WTC11 (cell line): ENCODE data around the gene TBC1D17. TPM values are rescaled to one million over a fixed set of nuclear protein-coding genes. Genes with fewer than 3 reads are reported as not detected.

Experiments
- ELF4 ChIP-seq: sonication (generic); formaldehyde crosslinking; IDR thresholded peaks from 2 replicates; pipeline ENCODE4 v1.8.1; 2022; ENCODE audit warnings: low read depth, mild to moderate bottlenecking, moderate library complexity, missing genetic modification reagents
- EMX1 ChIP-seq: fragments of 250-450 bp; sonication (Bioruptor Pico); IDR thresholded peaks from 2 replicates; pipeline ENCODE4 v1.8.0; 2021; ENCODE audit warnings: mild to moderate bottlenecking
- JAZF1 ChIP-seq: fragments of 250-450 bp; sonication (Bioruptor Pico); IDR thresholded peaks from 2 replicates; pipeline ENCODE4 v1.9.0; 2021; ENCODE audit warnings: moderate library complexity, mild to moderate bottlenecking, inconsistent platforms
- MXD4 ChIP-seq: fragments of 250-450 bp; sonication (Bioruptor Pico); IDR thresholded peaks from 2 replicates; pipeline ENCODE4 v1.8.0; 2021; ENCODE audit warnings: mild to moderate bottlenecking, moderate library complexity, borderline replicate concordance
- NFATC4 ChIP-seq: fragments of 250-450 bp; sonication (Bioruptor Pico); IDR thresholded peaks from 2 replicates; pipeline ENCODE4 v1.9.0; 2021; ENCODE audit warnings: mild to moderate bottlenecking
- TEAD1 ChIP-seq: sonication (generic); formaldehyde crosslinking; IDR thresholded peaks from 2 replicates; pipeline ENCODE4 v1.8.0; 2022; ENCODE audit warnings: mild to moderate bottlenecking, missing genetic modification reagents
- TP53 ChIP-seq: sonication (generic); formaldehyde crosslinking; IDR thresholded peaks from 2 replicates; pipeline ENCODE4 v1.8.1; 2023; ENCODE audit warnings: mild to moderate bottlenecking, missing genetic modification reagents
- ZNF138 ChIP-seq: sonication (generic); formaldehyde crosslinking; conservative IDR thresholded peaks from 2 replicates; pipeline ENCODE4 v1.8.1; 2022; ENCODE audit warnings: mild to moderate bottlenecking, moderate library complexity, missing genetic modification reagents
- ZNF396 ChIP-seq: fragments of 250-450 bp; sonication (Bioruptor Pico); IDR thresholded peaks from 2 replicates; pipeline ENCODE4 v1.8.0; 2021; ENCODE audit warnings: mild to moderate bottlenecking, moderate library complexity, borderline replicate concordance
- ZNF416 ChIP-seq: fragments of 250-450 bp; sonication (Bioruptor Pico); IDR thresholded peaks from 2 replicates; pipeline ENCODE4 v1.9.0; 2021; ENCODE audit warnings: mild to moderate bottlenecking, inconsistent platforms
- ZNF423 ChIP-seq: fragments of 250-450 bp; sonication (Bioruptor Pico); IDR thresholded peaks from 2 replicates; pipeline ENCODE4 v2.1.2; 2022; ENCODE audit warnings: mild to moderate bottlenecking, moderate library complexity
- total RNA-seq: library from RNA; stranded (reverse); gene quantifications from 3 replicates; pipeline ENCODE4 v1.2.3, GENCODE V29; 2021
- TF ChIP-seq, protein P1 (sequence below): sonication (generic); formaldehyde crosslinking; IDR thresholded peaks from 2 replicates; pipeline ENCODE4 v1.8.1; 2022; ENCODE audit warnings: low read depth, mild to moderate bottlenecking, moderate library complexity, missing genetic modification reagents, borderline replicate concordance
- TF ChIP-seq, protein P2 (sequence below): sonication (generic); formaldehyde crosslinking; IDR thresholded peaks from 2 replicates; pipeline ENCODE4 v1.8.0; 2022; ENCODE audit warnings: mild to moderate bottlenecking, missing genetic modification reagents
- TF ChIP-seq, protein P3 (sequence below): sonication (generic); formaldehyde crosslinking; IDR thresholded peaks from 2 replicates; pipeline ENCODE4 v1.8.1; 2022; ENCODE audit warnings: mild to moderate bottlenecking, moderate library complexity, missing genetic modification reagents
- TF ChIP-seq, protein P4 (sequence below): sonication (generic); formaldehyde crosslinking; IDR thresholded peaks from 2 replicates; pipeline ENCODE4 v1.8.1; 2022; ENCODE audit warnings: mild to moderate bottlenecking, missing genetic modification reagents, moderate library complexity, borderline replicate concordance
- TF ChIP-seq, protein P5 (sequence below): sonication (generic); formaldehyde crosslinking; IDR thresholded peaks from 2 replicates; pipeline ENCODE4 v1.8.0; 2023; ENCODE audit warnings: missing genetic modification reagents, mild to moderate bottlenecking, borderline replicate concordance
- TF ChIP-seq, protein P6 (sequence below): sonication (generic); formaldehyde crosslinking; IDR thresholded peaks from 2 replicates; pipeline ENCODE4 v1.8.0; 2022; ENCODE audit warnings: mild to moderate bottlenecking, missing genetic modification reagents
- TF ChIP-seq, protein P7 (sequence below): sonication (generic); formaldehyde crosslinking; IDR thresholded peaks from 2 replicates; pipeline ENCODE4 v1.8.1; 2023; ENCODE audit warnings: mild to moderate bottlenecking, missing genetic modification reagents
- TF ChIP-seq, protein P8 (sequence below): sonication (generic); formaldehyde crosslinking; conservative IDR thresholded peaks from 2 replicates; pipeline ENCODE4 v1.8.1; 2023; ENCODE audit warnings: mild to moderate bottlenecking, low read depth, missing genetic modification reagents, moderate library complexity
- TF ChIP-seq, protein P9 (sequence below): fragments of 250-450 bp; sonication (Bioruptor Pico); conservative IDR thresholded peaks from 2 replicates; pipeline ENCODE4 v1.9.0; 2021; ENCODE audit warnings: mild to moderate bottlenecking

The TBC1D17 gene
- total RNA-seq, 1 experiment from 2014 or later, result 52.8 TPM

DNA sequence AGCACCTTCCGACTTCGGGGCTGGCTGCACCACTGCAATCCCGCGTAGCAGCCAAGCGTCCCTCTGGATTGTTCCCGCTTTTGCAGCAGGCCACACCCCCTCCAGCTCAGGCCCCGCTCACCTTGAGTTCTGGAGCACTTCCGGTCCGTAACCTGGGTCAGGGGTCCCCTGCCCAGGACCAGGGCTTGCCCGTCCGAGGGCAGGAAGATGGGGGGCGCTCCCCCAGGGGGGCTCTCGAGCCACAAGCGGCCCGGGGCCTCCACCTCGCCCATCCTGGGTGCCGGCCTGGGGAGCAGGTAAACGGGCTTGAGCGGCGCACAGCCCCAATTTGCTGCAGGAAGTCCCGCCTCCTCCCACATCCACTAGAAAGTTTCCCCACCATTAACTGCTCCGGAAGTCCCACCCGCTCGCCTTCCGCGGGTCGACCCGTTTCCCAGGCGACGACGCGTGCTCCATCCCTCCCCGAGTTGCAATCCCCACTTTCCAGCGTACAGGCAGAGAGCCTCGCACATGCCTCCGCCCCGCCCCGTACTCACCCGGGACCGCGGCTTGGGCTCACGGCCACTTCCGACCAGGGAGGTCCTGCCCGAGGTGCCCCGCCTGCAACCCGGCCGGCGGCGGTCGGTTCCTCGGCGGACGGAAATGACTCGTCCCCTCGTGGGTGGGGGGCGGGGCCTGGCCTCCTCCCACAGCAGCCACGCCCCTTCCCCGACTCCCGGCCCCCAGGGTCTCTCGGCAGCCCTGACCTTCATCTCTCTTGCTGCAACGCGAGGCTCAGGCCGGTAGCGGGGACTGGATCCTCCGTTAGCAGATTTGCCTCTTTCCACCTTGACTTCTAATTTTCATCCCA, 10.3 kb upstream of the TBC1D17 start, which contains the start of gene PNKP (continued):
- TF ChIP-seq, protein P1, sequence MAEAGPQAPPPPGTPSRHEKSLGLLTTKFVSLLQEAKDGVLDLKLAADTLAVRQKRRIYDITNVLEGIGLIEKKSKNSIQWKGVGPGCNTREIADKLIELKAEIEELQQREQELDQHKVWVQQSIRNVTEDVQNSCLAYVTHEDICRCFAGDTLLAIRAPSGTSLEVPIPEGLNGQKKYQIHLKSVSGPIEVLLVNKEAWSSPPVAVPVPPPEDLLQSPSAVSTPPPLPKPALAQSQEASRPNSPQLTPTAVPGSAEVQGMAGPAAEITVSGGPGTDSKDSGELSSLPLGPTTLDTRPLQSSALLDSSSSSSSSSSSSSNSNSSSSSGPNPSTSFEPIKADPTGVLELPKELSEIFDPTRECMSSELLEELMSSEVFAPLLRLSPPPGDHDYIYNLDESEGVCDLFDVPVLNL (CRISPR knock-in tag), result no peak
- TF ChIP-seq ZNF138 (CRISPR knock-in tag) (no peak), ZNF416 (peak; percentile 75; the same call in 1 of the 2 replicates), TEAD1 (CRISPR knock-in tag) (peak; percentile 50), JAZF1 (CRISPR knock-in tag) (no peak), EMX1 (CRISPR knock-in tag) (0 out of 2 replicates have a peak, but pooled peaks have one; percentile 43), ELF4 (CRISPR knock-in tag) (no peak), NFATC4 (CRISPR knock-in tag) (no peak), TP53 (CRISPR knock-in tag) (0 out of 2 replicates have a peak, but pooled peaks have one; percentile 54), MXD4 (CRISPR knock-in tag) (no peak), ZNF396 (no peak), ZNF423 (CRISPR knock-in tag) (no peak; the same call in 1 of the 2 replicates)
- TF ChIP-seq, protein P2, sequence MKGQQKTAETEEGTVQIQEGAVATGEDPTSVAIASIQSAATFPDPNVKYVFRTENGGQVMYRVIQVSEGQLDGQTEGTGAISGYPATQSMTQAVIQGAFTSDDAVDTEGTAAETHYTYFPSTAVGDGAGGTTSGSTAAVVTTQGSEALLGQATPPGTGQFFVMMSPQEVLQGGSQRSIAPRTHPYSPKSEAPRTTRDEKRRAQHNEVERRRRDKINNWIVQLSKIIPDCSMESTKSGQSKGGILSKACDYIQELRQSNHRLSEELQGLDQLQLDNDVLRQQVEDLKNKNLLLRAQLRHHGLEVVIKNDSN (CRISPR knock-in tag), result peak; percentile 61; the same call in 1 of the 2 replicates
- TF ChIP-seq, protein P3, sequence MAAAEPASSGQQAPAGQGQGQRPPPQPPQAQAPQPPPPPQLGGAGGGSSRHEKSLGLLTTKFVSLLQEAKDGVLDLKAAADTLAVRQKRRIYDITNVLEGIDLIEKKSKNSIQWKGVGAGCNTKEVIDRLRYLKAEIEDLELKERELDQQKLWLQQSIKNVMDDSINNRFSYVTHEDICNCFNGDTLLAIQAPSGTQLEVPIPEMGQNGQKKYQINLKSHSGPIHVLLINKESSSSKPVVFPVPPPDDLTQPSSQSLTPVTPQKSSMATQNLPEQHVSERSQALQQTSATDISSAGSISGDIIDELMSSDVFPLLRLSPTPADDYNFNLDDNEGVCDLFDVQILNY (CRISPR knock-in tag), result peak; percentile 89
- TF ChIP-seq, protein P4, sequence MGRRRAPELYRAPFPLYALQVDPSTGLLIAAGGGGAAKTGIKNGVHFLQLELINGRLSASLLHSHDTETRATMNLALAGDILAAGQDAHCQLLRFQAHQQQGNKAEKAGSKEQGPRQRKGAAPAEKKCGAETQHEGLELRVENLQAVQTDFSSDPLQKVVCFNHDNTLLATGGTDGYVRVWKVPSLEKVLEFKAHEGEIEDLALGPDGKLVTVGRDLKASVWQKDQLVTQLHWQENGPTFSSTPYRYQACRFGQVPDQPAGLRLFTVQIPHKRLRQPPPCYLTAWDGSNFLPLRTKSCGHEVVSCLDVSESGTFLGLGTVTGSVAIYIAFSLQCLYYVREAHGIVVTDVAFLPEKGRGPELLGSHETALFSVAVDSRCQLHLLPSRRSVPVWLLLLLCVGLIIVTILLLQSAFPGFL (CRISPR knock-in tag), result no peak
- TF ChIP-seq, protein P5, sequence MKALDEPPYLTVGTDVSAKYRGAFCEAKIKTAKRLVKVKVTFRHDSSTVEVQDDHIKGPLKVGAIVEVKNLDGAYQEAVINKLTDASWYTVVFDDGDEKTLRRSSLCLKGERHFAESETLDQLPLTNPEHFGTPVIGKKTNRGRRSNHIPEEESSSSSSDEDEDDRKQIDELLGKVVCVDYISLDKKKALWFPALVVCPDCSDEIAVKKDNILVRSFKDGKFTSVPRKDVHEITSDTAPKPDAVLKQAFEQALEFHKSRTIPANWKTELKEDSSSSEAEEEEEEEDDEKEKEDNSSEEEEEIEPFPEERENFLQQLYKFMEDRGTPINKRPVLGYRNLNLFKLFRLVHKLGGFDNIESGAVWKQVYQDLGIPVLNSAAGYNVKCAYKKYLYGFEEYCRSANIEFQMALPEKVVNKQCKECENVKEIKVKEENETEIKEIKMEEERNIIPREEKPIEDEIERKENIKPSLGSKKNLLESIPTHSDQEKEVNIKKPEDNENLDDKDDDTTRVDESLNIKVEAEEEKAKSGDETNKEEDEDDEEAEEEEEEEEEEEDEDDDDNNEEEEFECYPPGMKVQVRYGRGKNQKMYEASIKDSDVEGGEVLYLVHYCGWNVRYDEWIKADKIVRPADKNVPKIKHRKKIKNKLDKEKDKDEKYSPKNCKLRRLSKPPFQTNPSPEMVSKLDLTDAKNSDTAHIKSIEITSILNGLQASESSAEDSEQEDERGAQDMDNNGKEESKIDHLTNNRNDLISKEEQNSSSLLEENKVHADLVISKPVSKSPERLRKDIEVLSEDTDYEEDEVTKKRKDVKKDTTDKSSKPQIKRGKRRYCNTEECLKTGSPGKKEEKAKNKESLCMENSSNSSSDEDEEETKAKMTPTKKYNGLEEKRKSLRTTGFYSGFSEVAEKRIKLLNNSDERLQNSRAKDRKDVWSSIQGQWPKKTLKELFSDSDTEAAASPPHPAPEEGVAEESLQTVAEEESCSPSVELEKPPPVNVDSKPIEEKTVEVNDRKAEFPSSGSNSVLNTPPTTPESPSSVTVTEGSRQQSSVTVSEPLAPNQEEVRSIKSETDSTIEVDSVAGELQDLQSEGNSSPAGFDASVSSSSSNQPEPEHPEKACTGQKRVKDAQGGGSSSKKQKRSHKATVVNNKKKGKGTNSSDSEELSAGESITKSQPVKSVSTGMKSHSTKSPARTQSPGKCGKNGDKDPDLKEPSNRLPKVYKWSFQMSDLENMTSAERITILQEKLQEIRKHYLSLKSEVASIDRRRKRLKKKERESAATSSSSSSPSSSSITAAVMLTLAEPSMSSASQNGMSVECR (CRISPR knock-in tag), result 0 out of 2 replicates have a peak, but pooled peaks have one; percentile 36
- TF ChIP-seq, protein P6, sequence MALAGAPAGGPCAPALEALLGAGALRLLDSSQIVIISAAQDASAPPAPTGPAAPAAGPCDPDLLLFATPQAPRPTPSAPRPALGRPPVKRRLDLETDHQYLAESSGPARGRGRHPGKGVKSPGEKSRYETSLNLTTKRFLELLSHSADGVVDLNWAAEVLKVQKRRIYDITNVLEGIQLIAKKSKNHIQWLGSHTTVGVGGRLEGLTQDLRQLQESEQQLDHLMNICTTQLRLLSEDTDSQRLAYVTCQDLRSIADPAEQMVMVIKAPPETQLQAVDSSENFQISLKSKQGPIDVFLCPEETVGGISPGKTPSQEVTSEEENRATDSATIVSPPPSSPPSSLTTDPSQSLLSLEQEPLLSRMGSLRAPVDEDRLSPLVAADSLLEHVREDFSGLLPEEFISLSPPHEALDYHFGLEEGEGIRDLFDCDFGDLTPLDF, result 0 out of 2 replicates have a peak, but pooled peaks have one; percentile 38
- TF ChIP-seq, protein P7, sequence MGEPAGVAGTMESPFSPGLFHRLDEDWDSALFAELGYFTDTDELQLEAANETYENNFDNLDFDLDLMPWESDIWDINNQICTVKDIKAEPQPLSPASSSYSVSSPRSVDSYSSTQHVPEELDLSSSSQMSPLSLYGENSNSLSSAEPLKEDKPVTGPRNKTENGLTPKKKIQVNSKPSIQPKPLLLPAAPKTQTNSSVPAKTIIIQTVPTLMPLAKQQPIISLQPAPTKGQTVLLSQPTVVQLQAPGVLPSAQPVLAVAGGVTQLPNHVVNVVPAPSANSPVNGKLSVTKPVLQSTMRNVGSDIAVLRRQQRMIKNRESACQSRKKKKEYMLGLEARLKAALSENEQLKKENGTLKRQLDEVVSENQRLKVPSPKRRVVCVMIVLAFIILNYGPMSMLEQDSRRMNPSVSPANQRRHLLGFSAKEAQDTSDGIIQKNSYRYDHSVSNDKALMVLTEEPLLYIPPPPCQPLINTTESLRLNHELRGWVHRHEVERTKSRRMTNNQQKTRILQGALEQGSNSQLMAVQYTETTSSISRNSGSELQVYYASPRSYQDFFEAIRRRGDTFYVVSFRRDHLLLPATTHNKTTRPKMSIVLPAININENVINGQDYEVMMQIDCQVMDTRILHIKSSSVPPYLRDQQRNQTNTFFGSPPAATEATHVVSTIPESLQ (CRISPR knock-in tag), result no peak
- TF ChIP-seq, protein P8, sequence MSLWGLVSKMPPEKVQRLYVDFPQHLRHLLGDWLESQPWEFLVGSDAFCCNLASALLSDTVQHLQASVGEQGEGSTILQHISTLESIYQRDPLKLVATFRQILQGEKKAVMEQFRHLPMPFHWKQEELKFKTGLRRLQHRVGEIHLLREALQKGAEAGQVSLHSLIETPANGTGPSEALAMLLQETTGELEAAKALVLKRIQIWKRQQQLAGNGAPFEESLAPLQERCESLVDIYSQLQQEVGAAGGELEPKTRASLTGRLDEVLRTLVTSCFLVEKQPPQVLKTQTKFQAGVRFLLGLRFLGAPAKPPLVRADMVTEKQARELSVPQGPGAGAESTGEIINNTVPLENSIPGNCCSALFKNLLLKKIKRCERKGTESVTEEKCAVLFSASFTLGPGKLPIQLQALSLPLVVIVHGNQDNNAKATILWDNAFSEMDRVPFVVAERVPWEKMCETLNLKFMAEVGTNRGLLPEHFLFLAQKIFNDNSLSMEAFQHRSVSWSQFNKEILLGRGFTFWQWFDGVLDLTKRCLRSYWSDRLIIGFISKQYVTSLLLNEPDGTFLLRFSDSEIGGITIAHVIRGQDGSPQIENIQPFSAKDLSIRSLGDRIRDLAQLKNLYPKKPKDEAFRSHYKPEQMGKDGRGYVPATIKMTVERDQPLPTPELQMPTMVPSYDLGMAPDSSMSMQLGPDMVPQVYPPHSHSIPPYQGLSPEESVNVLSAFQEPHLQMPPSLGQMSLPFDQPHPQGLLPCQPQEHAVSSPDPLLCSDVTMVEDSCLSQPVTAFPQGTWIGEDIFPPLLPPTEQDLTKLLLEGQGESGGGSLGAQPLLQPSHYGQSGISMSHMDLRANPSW, result no peak
- TF ChIP-seq, protein P9, sequence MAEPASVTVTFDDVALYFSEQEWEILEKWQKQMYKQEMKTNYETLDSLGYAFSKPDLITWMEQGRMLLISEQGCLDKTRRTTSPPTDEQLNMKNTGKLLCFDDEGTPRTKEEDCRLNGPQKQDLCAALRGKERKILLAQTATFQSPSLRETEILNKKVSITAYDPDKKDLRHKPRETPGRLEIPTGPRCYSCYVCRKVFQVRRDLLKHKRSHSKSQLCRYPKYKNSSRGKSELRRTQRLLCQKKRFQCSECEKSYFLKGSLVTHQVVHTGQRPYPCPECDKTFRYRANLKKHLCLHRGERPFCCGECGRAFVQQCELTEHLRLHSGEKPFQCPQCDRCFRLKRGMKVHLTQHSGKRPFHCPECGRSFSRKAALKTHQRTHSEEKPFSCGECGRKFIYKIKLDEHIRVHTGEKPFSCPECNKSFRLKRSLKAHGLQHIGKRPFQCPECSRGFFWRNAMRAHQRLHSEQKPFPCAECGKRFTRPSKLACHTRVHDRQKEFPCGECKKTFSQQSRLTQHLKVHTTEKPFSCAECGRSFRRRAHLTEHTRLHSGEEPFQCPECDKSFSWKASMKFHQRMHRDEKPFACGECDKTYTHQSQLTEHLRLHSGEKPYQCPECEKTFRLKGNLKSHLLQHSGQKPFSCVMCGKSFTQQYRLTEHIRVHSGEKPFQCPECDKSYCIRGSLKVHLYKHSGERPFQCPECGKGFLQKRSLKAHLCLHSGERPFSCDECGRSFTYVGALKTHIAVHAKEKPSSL (CRISPR knock-in tag), result no peak
